Measurements from ENCODE around the gene OGDH.
"Not testable (repeated sequence)": the region's sequence is repeated elsewhere in the genome, so short reads cannot be mapped to it uniquely, and the experiment has no call there.

The OGDH gene

GRCh38 chr7:44685723-44686122 lies 79.3 kb downstream of the OGDH start:
- H3K9ac ChIP-seq (ENCODE audit: low read depth in 1 of 2, low read length in 2 of 2): no peak overlapping the region
- H3K4me3 ChIP-seq (ENCODE audit: low read depth in 1 of 2, low read length in 2 of 2): no peak overlapping the region
- peaks cover 24 to 56% of the 10 kb centered on the region in 2 donors for H3K36me3 ChIP-seq (ENCODE audit: control insufficient read depth in 1 of 2, insufficient read depth in 2 of 2, low read length in 2 of 2)
- no peaks in the 10 kb centered on the region for H3K4me1 ChIP-seq (ENCODE audit: control insufficient read depth in 1 of 2, insufficient read depth in 2 of 2, low read length in 2 of 2)
- H3K9me3 ChIP-seq (ENCODE audit: control insufficient read depth in 1 of 2, low read length in 2 of 2): no peaks in the 10 kb centered on the region
- H3K27ac ChIP-seq (ENCODE audit: low read depth, low read length): no peak overlapping the region
- no peaks in the 10 kb centered on the region for H3K27me3 ChIP-seq (ENCODE audit: control insufficient read depth in 1 of 2, insufficient read depth in 2 of 2, low read length in 2 of 2)

GRCh38 chr7:44689427-44689826 lies 83.0 kb downstream of the OGDH start:
- H3K4me3 ChIP-seq (ENCODE audit: low read depth in 1 of 2, low read length in 2 of 2): no peak overlapping the region
- peaks cover 18 to 54% of the 10 kb centered on the region in 2 donors for H3K36me3 ChIP-seq (ENCODE audit: control insufficient read depth in 1 of 2, insufficient read depth in 2 of 2, low read length in 2 of 2)
- H3K27me3 ChIP-seq (ENCODE audit: control insufficient read depth in 1 of 2, insufficient read depth in 2 of 2, low read length in 2 of 2): no peaks in the 10 kb centered on the region
- no peak overlapping the region for H3K27ac ChIP-seq (ENCODE audit: low read depth, low read length)
- H3K9ac ChIP-seq (ENCODE audit: low read depth in 1 of 2, low read length in 2 of 2): no peak overlapping the region
- H3K4me1 ChIP-seq (ENCODE audit: control insufficient read depth in 1 of 2, insufficient read depth in 2 of 2, low read length in 2 of 2): no peaks in the 10 kb centered on the region
- H3K9me3 ChIP-seq (ENCODE audit: control insufficient read depth in 1 of 2, low read length in 2 of 2): no peaks in the 10 kb centered on the region

GRCh38 chr7:44693641-44694313 lies 87.3 kb downstream of the OGDH start:
- Histone ChIP-seq H3K27me3 (ENCODE audit: control insufficient read depth in 1 of 2, insufficient read depth in 2 of 2, low read length in 2 of 2) (no peaks in the 10 kb centered on the region), H3K9me3 (ENCODE audit: control insufficient read depth in 1 of 2, low read length in 2 of 2) (no peaks in the 10 kb centered on the region), H3K9ac (ENCODE audit: low read depth in 1 of 2, low read length in 2 of 2) (no peak overlapping the region), H3K4me3 (ENCODE audit: low read depth in 1 of 2, low read length in 2 of 2) (no peak overlapping the region), H3K27ac (ENCODE audit: low read depth, low read length) (no peak overlapping the region), H3K4me1 (ENCODE audit: control insufficient read depth in 1 of 2, insufficient read depth in 2 of 2, low read length in 2 of 2) (no peaks in the 10 kb centered on the region), H3K36me3 (ENCODE audit: control insufficient read depth in 1 of 2, insufficient read depth in 2 of 2, low read length in 2 of 2) (peaks cover 46 to 82% of the 10 kb centered on the region in 2 donors)

GRCh38 chr7:44694326-44694725 lies 87.9 kb downstream of the OGDH start:
- H3K9ac ChIP-seq (ENCODE audit: low read depth in 1 of 2, low read length in 2 of 2): no peak overlapping the region
- peaks cover 46 to 83% of the 10 kb centered on the region in 2 donors for H3K36me3 ChIP-seq (ENCODE audit: control insufficient read depth in 1 of 2, insufficient read depth in 2 of 2, low read length in 2 of 2)
- H3K27me3 ChIP-seq (ENCODE audit: control insufficient read depth in 1 of 2, insufficient read depth in 2 of 2, low read length in 2 of 2): no peaks in the 10 kb centered on the region
- no peak overlapping the region for H3K4me3 ChIP-seq (ENCODE audit: low read depth in 1 of 2, low read length in 2 of 2)
- H3K9me3 ChIP-seq (ENCODE audit: control insufficient read depth in 1 of 2, low read length in 2 of 2): no peaks in the 10 kb centered on the region
- no peaks in the 10 kb centered on the region for H3K4me1 ChIP-seq (ENCODE audit: control insufficient read depth in 1 of 2, insufficient read depth in 2 of 2, low read length in 2 of 2)
- H3K27ac ChIP-seq (ENCODE audit: low read depth, low read length): no peak overlapping the region

- no peak overlapping the region for H3K9ac ChIP-seq (ENCODE audit: low read depth in 1 of 2, low read length in 2 of 2)
- H3K36me3 ChIP-seq (ENCODE audit: control insufficient read depth in 1 of 2, insufficient read depth in 2 of 2, low read length in 2 of 2): peaks cover 50 to 86% of the 10 kb centered on the region in 2 donors
- H3K27ac ChIP-seq (ENCODE audit: low read depth, low read length): no peak overlapping the region
- H3K27me3 ChIP-seq (ENCODE audit: control insufficient read depth in 1 of 2, insufficient read depth in 2 of 2, low read length in 2 of 2): no peaks in the 10 kb centered on the region
- no peak overlapping the region for H3K4me3 ChIP-seq (ENCODE audit: low read depth in 1 of 2, low read length in 2 of 2)
- no peaks in the 10 kb centered on the region for H3K4me1 ChIP-seq (ENCODE audit: control insufficient read depth in 1 of 2, insufficient read depth in 2 of 2, low read length in 2 of 2)
- no peaks in the 10 kb centered on the region for H3K9me3 ChIP-seq (ENCODE audit: control insufficient read depth in 1 of 2, low read length in 2 of 2)
These were observed 88.3 kb downstream of the OGDH start for GRCh38 chr7:44694766-44695165.

GRCh38 chr7:44695756-44696155 lies 89.3 kb downstream of the OGDH start:
- no peaks in the 10 kb centered on the region for H3K9me3 ChIP-seq (ENCODE audit: control insufficient read depth in 1 of 2, low read length in 2 of 2)
- H3K27me3 ChIP-seq (ENCODE audit: control insufficient read depth in 1 of 2, insufficient read depth in 2 of 2, low read length in 2 of 2): no peaks in the 10 kb centered on the region
- peaks cover 47 to 84% of the 10 kb centered on the region in 2 donors for H3K36me3 ChIP-seq (ENCODE audit: control insufficient read depth in 1 of 2, insufficient read depth in 2 of 2, low read length in 2 of 2)
- no peak overlapping the region for H3K9ac ChIP-seq (ENCODE audit: low read depth in 1 of 2, low read length in 2 of 2)
- no peak overlapping the region for H3K4me3 ChIP-seq (ENCODE audit: low read depth in 1 of 2, low read length in 2 of 2)
- no peak overlapping the region for H3K27ac ChIP-seq (ENCODE audit: low read depth, low read length)
- no peaks in the 10 kb centered on the region for H3K4me1 ChIP-seq (ENCODE audit: control insufficient read depth in 1 of 2, insufficient read depth in 2 of 2, low read length in 2 of 2)

- no peak overlapping the region for H3K9ac ChIP-seq (ENCODE audit: low read depth in 1 of 2, low read length in 2 of 2)
- H3K27me3 ChIP-seq (ENCODE audit: control insufficient read depth in 1 of 2, insufficient read depth in 2 of 2, low read length in 2 of 2): no peaks in the 10 kb centered on the region
- no peaks in the 10 kb centered on the region for H3K4me1 ChIP-seq (ENCODE audit: control insufficient read depth in 1 of 2, insufficient read depth in 2 of 2, low read length in 2 of 2)
- H3K9me3 ChIP-seq (ENCODE audit: control insufficient read depth in 1 of 2, low read length in 2 of 2): no peaks in the 10 kb centered on the region
- no peak overlapping the region for H3K4me3 ChIP-seq (ENCODE audit: low read depth in 1 of 2, low read length in 2 of 2)
- no peak overlapping the region for H3K27ac ChIP-seq (ENCODE audit: low read depth, low read length)
- H3K36me3 ChIP-seq (ENCODE audit: control insufficient read depth in 1 of 2, insufficient read depth in 2 of 2, low read length in 2 of 2): peaks cover 52 to 88% of the 10 kb centered on the region in 2 donors
These were observed 90.3 kb downstream of the OGDH start for GRCh38 chr7:44696728-44697127.

- Histone ChIP-seq H3K27ac (ENCODE audit: low read depth, low read length) (no peak overlapping the region), H3K27me3 (ENCODE audit: control insufficient read depth in 1 of 2, insufficient read depth in 2 of 2, low read length in 2 of 2) (no peaks in the 10 kb centered on the region), H3K36me3 (ENCODE audit: control insufficient read depth in 1 of 2, insufficient read depth in 2 of 2, low read length in 2 of 2) (peaks cover 57 to 87% of the 10 kb centered on the region in 2 donors), H3K4me1 (ENCODE audit: control insufficient read depth in 1 of 2, insufficient read depth in 2 of 2, low read length in 2 of 2) (no peaks in the 10 kb centered on the region), H3K9ac (ENCODE audit: low read depth in 1 of 2, low read length in 2 of 2) (no peak overlapping the region), H3K9me3 (ENCODE audit: control insufficient read depth in 1 of 2, low read length in 2 of 2) (no peaks in the 10 kb centered on the region), H3K4me3 (ENCODE audit: low read depth in 1 of 2, low read length in 2 of 2) (no peak overlapping the region)
These were observed 91.0 kb downstream of the OGDH start for GRCh38 chr7:44697136-44698045.

- no peaks in the 10 kb centered on the region for H3K4me1 ChIP-seq (ENCODE audit: control insufficient read depth in 1 of 2, insufficient read depth in 2 of 2, low read length in 2 of 2)
- no peaks in the 10 kb centered on the region for H3K27me3 ChIP-seq (ENCODE audit: control insufficient read depth in 1 of 2, insufficient read depth in 2 of 2, low read length in 2 of 2)
- no peak overlapping the region for H3K9ac ChIP-seq (ENCODE audit: low read depth in 1 of 2, low read length in 2 of 2)
- H3K36me3 ChIP-seq (ENCODE audit: control insufficient read depth in 1 of 2, insufficient read depth in 2 of 2, low read length in 2 of 2): peaks cover 57 to 85% of the 10 kb centered on the region in 2 donors
- no peak overlapping the region for H3K27ac ChIP-seq (ENCODE audit: low read depth, low read length)
- H3K4me3 ChIP-seq (ENCODE audit: low read depth in 1 of 2, low read length in 2 of 2): no peak overlapping the region
- H3K9me3 ChIP-seq (ENCODE audit: control insufficient read depth in 1 of 2, low read length in 2 of 2): no peaks in the 10 kb centered on the region
These were observed 91.7 kb downstream of the OGDH start for GRCh38 chr7:44698046-44698580.

GRCh38 chr7:44699598-44699997 lies 93.2 kb downstream of the OGDH start:
- H3K27ac ChIP-seq (ENCODE audit: low read depth, low read length); H3K4me1 ChIP-seq (ENCODE audit: control insufficient read depth in 1 of 2, insufficient read depth in 2 of 2, low read length in 2 of 2); H3K27me3 ChIP-seq (ENCODE audit: control insufficient read depth in 1 of 2, insufficient read depth in 2 of 2, low read length in 2 of 2); H3K4me3 ChIP-seq (ENCODE audit: low read depth in 1 of 2, low read length in 2 of 2); H3K9ac ChIP-seq (ENCODE audit: low read depth in 1 of 2, low read length in 2 of 2); H3K9me3 ChIP-seq (ENCODE audit: control insufficient read depth in 1 of 2, low read length in 2 of 2): not testable (repeated sequence)
- peaks cover 50 to 80% of the 10 kb centered on the region in 2 donors for H3K36me3 ChIP-seq (ENCODE audit: control insufficient read depth in 1 of 2, insufficient read depth in 2 of 2, low read length in 2 of 2)

All from duodenal mucosa (tissue), 2 donors.